ENCODE results near the gene FARS2. TPM values are rescaled to one million over a fixed set of nuclear protein-coding genes. Genes with fewer than 3 reads are reported as not detected.

FARS2 gene
- total RNA-seq (2022; extraction: Qiagen RNA extraction; ENCODE audit: low read depth) = 10.5 to 12.3 TPM (median 11.2 TPM) in 5 replicates

DNA sequence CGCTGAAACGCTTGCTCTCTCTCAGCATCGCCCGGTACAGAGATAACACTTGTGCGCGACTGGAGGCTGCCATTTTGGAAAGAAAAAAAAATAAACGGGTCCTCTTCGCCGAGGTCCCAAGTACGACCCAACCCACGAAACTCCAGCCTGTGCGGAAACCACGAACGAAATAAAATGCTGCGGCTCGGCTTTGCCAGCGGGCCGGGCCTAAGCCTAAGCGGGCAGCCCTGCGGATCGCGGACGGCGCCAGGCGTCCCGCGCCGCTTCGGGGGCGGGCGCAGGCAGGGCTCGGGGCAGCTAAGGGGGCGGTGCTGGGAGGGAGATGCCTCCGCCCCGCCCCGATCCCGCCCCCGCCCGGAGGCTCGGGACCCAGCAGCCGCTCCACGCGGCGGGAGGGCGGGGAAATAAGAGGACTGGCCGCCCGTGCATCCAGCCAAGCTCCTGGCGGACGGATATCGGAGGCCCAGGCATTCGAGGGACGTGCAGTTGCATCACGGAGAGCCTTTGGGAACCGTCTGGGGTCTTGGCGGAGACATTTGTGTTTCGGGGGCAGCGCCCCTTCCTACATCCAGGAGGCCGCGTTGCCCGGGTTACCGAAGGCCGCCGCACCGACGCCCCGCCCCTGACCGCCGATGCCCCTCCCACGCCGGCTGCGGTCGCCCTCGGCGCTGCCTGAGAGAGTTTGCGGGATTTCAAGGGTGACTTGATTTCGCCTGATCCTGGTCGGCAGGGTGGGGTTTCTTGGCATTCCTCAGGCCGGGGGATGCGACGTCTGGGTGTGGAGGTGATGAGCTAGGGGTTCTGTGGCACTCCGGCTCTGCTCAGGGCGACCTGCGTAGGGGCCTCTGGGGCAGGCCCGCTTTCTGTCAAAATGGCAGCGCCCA lies at the start of gene FARS2, which contains the start of gene LYRM4:
Gene FARS2, plus strand, starts transcription at position 853 of the 884 bp plus-strand sequence.
Gene LYRM4, minus strand, starts transcription at position 290 of the 884 bp plus-strand sequence. Its CDS starts 217 bp downstream, at position 73.

Other genes with a start within 250 kb of the FARS2 start
- 0.96 to 1.6 TPM (median 1.2 TPM) in 5 replicates for gene PPP1R3G, start 176.2 kb upstream of the FARS2 start, total RNA-seq (2022; extraction: Qiagen RNA extraction; ENCODE audit: low read depth)
- gene LYRM4, start 563 bp upstream of the FARS2 start, total RNA-seq (2022; extraction: Qiagen RNA extraction; ENCODE audit: low read depth) = 23.0 to 36.8 TPM (median 34.5 TPM) in 5 replicates

All from A549 treated with CpdA at 1 μM for 4 hours (cell line).